HG03439 (cell line): ENCODE data around the gene TP53TG3F.
"Not testable (repeated sequence)": the region's sequence is repeated elsewhere in the genome, so short reads cannot be mapped to it uniquely, and the experiment has no call there.

Source experiments
- ATAC-seq: cut with Tn5 transposase; IDR thresholded peaks from one replicate; pipeline ENCODE4 v1.9.1; 2021; ENCODE audit warnings: mild to moderate bottlenecking, moderate library complexity; ENCODE audit not compliant: unreplicated experiment

TP53TG3F gene

GRCh38 chr16:33459312-33459711 is at the start of gene TP53TG3F:
TP53TG3F (plus strand) TSS chr16:33459612; CDS start chr16:33459680, 68 bp downstream.
- not testable (repeated sequence) for ATAC-seq

GRCh38 chr16:33491611-33492010 is 32.2 kb downstream of the TP53TG3F start:
- not testable (repeated sequence) for ATAC-seq

GRCh38 chr16:33507231-33507630 is 47.8 kb downstream of the TP53TG3F start:
- not testable (repeated sequence) for ATAC-seq

GRCh38 chr16:33509070-33509469 is 49.7 kb downstream of the TP53TG3F start:
- not testable (repeated sequence) for ATAC-seq

- not testable (repeated sequence) for ATAC-seq
Observed at GRCh38 chr16:33509906-33510305, 50.5 kb downstream of the TP53TG3F start.
